Spleen (tissue), 13 donors: ENCODE measurements around the gene CAPN11. TPM values are rescaled to one million over a fixed set of nuclear protein-coding genes. Genes with fewer than 3 reads are reported as not detected.

Experiments used
- DNase-seq: peaks from one replicate; pipeline ENCODE4 v3.0.0-alpha.2; 2020
- H3K27ac ChIP-seq, 8 donors: fragments of 200-600 bp; sonication (generic) in 7 of 8; 1 replicate in 4 of 8; 2 replicates in 4 of 8; pipeline versions ENCODE4 v1.5.0 to v1.8.0; 2016 to 2021; ENCODE audit warnings: inconsistent platforms in 4 of 8, mild to moderate bottlenecking in 4 of 8, moderate library complexity in 1 of 8
- H3K27me3 ChIP-seq, 7 donors: fragments of 200-600 bp; sonication (generic) in 6 of 7; replicated peaks in 1 of 7; 1 replicate in 4 of 7; 2 replicates in 3 of 7; pipeline versions ENCODE4 v1.5.0 to v1.8.0; 2016 to 2021; ENCODE audit warnings: inconsistent platforms in 3 of 7, mild to moderate bottlenecking in 1 of 7
- H3K36me3 ChIP-seq, 6 donors: fragments of 200-600 bp; sonication (generic) in 5 of 6; 1 replicate in 4 of 6; 2 replicates in 2 of 6; pipeline versions ENCODE4 v1.5.0 to v1.8.0; 2016 to 2021; ENCODE audit warnings: inconsistent platforms in 2 of 6
- H3K4me1 ChIP-seq, 6 donors: fragments of 200-600 bp; sonication (generic) in 5 of 6; 1 replicate in 3 of 6; 2 replicates in 3 of 6; pipeline versions ENCODE4 v1.5.0 to v1.8.0; 2016 to 2021; ENCODE audit warnings: inconsistent platforms in 3 of 6
- H3K4me3 ChIP-seq, 8 donors: fragments of 200-600 bp; sonication (generic) in 7 of 8; 1 replicate in 4 of 8; 2 replicates in 4 of 8; pipeline versions ENCODE4 v1.5.0 to v1.8.0; 2016 to 2021; ENCODE audit warnings: inconsistent platforms in 4 of 8, mild to moderate bottlenecking in 4 of 8, moderate library complexity in 2 of 8
- H3K9me3 ChIP-seq, 8 donors: fragments of 200-600 bp; sonication (generic) in 7 of 8; 1 replicate in 4 of 8; 2 replicates in 4 of 8; pipeline versions ENCODE4 v1.5.0 to v1.8.0; 2016 to 2021; ENCODE audit warnings: inconsistent platforms in 4 of 8
- POLR2A ChIP-seq, 3 donors: fragments of 450-650 bp; IDR thresholded peaks; one replicate each; pipeline ENCODE4 v1.5.1; 2017; ENCODE audit warnings: antibody characterized with exemption in 3 of 3, mild to moderate bottlenecking in 1 of 3
- POLR2AphosphoS5 ChIP-seq, 3 donors: sonication (generic); formaldehyde crosslinking; IDR thresholded peaks; one replicate each; pipeline ENCODE4 v1.5.1; 2017; ENCODE audit warnings: antibody characterized with exemption in 3 of 3
- WGBS, 5 donors: extraction: QIAGEN DNeasy Blood & Tissue Kit in 3 of 5; methylation state at CpG; one replicate each; pipeline versions ENCODE4 v1.1.5 to v1.1.7; 2013 to 2018; 5-methylcytosine and 5-hydroxymethylcytosine counted together
- intact Hi-C: fragments of 100-400 bp; cut with DNase I; formaldehyde crosslinking; loops from one replicate; pipeline ENCODE4 v1.15.0; 2023; ENCODE audit warnings: low total_unique reads
- long read RNA-seq, 2 donors: transcript quantifications; one replicate each; lab custom pipeline, GENCODE V29; 2026
- polyA plus RNA-seq, 3 donors: library from polyadenylated mRNA; stranded (reverse); fragments of 200-250 nt; gene quantifications; one replicate each; pipeline ENCODE4 v1.2.1, GENCODE V29; 2013
- total RNA-seq, 7 donors: library from RNA; depleted of rRNA in 3 of 7; stranded (reverse); fragments of >200 nt in 3 of 7; fragmentation: NEBNext Ultra II Directional in 4 of 7; extraction: Animal tissue kit (Norgen Biotek cat#: 25700) in 4 of 7; gene quantifications; one replicate each; pipeline versions ENCODE4 v1.1.0 to v1.2.1, GENCODE V29; 2016 to 2021
- TF ChIP-seq, protein P1 (sequence below), 11 experiments: fragments of 200-600 bp in 7 of 11; fragments of 450-650 bp in 4 of 11; sonication (generic) in 4 of 11; IDR thresholded peaks in 8 of 11; conservative IDR thresholded peaks in 3 of 11; 1 replicate in 7 of 11; 2 replicates in 4 of 11; pipeline versions ENCODE4 v1.4.0 to v1.8.0; 2016 to 2021; ENCODE audit warnings: antibody characterized with exemption in 11 of 11, inconsistent platforms in 4 of 11, mild to moderate bottlenecking in 1 of 11
- donor health status: healthy with polysubstance abuse.
- donor health status: DM: no; HTN: no; CAD: no; lungs with moderate emphysema.
- donor health status: DM: no; HTN: no; CAD: no.
- donor health status: Bipolar disorder and iron deficiency.
- donor health status: healthy.
- donor health status: DM: no; HTN: no; CAD: no.
- donor health status: DM: yes; HTN: yes; CAD: no.

CAPN11 gene
- total RNA-seq (under 1 TPM in 4 of 7 donors, not detected in 3; 0.13 to 0.26 (median 0.20) TPM), polyA plus RNA-seq (under 1 TPM; 0.12 to 0.19 (median 0.17) TPM)
- long read RNA-seq, donor 1 = 0 reads
- long read RNA-seq, donor 2 = 0 reads

DNA sequence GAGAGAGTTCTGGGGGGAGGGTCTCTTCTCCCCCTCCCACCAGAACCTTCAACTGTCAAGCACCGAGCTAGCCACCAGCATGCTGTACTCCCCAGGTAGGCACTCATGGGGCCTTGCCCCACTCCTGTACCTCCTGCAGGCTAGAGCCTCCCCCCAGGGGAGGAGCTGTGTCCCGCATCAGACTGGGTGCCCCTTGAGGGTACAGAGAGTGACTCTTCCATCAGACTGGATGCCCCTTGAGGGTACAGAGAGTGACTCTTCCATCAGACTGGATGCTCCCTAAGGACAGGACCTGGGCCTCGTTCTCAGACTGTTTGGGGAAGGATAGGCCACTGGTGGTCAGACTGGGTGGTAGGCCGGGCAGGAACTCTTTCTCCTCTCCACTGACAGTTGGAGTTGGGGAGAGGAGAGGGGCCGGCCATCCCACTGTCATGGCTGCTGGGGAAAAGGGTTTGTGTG is at the start of gene CAPN11:
Gene CAPN11, plus strand, starts transcription at position 51 of the 459 bp plus-strand sequence. Its CDS starts 29 bp downstream, at position 80.
- TF ChIP-seq POLR2AphosphoS5 (IDR thresholded peaks at IDR 0.05) = no peak
- no peak for TF ChIP-seq POLR2A (IDR thresholded peaks at IDR 0.05)
- TF ChIP-seq, protein P1, sequence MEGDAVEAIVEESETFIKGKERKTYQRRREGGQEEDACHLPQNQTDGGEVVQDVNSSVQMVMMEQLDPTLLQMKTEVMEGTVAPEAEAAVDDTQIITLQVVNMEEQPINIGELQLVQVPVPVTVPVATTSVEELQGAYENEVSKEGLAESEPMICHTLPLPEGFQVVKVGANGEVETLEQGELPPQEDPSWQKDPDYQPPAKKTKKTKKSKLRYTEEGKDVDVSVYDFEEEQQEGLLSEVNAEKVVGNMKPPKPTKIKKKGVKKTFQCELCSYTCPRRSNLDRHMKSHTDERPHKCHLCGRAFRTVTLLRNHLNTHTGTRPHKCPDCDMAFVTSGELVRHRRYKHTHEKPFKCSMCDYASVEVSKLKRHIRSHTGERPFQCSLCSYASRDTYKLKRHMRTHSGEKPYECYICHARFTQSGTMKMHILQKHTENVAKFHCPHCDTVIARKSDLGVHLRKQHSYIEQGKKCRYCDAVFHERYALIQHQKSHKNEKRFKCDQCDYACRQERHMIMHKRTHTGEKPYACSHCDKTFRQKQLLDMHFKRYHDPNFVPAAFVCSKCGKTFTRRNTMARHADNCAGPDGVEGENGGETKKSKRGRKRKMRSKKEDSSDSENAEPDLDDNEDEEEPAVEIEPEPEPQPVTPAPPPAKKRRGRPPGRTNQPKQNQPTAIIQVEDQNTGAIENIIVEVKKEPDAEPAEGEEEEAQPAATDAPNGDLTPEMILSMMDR (IDR thresholded peaks at IDR 0.05 in 8 of 11, conservative IDR thresholded peaks at IDR 0.05 in 3 of 11) = no peak
- intact Hi-C loops = no loop called here
- no peaks in the 10 kb centered on the region for H3K9me3 ChIP-seq
- H3K27me3 ChIP-seq = peaks cover 0 to 12% (median 0%) of the 10 kb centered on the region in 7 donors
- no peak within 1 kb of the TSS for H3K4me3 ChIP-seq
- no peaks in the 10 kb centered on the region for H3K4me1 ChIP-seq
- no peak within 1 kb of the TSS for H3K27ac ChIP-seq
- WGBS, 5 donors = 74 to 97% (median 89%) methylated on average over 4 to 5 of the region's 5 CpGs
- H3K36me3 ChIP-seq = peaks cover 0 to 1% (median 0%) of the 10 kb centered on the region in 6 donors
- no peak for DNase-seq

DNA sequence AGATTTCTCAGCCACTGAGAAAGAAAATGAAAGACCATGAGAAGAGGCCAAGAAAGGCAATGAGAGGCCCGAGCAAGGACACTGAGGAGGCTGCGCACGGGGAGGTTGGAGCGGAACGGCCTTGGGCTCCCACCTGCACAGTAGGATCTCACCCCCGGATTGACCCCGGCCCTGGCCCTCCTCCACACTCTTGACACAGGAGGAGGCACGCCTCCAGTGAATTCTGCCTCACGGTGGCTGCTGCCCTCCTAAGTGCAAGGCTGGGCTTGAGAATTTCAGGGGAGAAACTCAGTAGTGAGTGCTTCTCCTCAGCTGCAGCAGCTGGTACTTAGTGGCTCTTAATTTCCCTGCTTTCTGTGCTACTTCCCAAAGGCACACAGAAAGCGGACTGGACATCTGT is 49.4 kb upstream of the CAPN11 start:
- Histone ChIP-seq H3K27ac (no peak overlapping the region), H3K36me3 (peaks cover 3 to 100% (median 43%) of the 10 kb centered on the region in 6 donors)
- 75 to 91% (median 84%) methylated on average over 10 of the region's 10 CpGs for WGBS, 5 donors

DNA sequence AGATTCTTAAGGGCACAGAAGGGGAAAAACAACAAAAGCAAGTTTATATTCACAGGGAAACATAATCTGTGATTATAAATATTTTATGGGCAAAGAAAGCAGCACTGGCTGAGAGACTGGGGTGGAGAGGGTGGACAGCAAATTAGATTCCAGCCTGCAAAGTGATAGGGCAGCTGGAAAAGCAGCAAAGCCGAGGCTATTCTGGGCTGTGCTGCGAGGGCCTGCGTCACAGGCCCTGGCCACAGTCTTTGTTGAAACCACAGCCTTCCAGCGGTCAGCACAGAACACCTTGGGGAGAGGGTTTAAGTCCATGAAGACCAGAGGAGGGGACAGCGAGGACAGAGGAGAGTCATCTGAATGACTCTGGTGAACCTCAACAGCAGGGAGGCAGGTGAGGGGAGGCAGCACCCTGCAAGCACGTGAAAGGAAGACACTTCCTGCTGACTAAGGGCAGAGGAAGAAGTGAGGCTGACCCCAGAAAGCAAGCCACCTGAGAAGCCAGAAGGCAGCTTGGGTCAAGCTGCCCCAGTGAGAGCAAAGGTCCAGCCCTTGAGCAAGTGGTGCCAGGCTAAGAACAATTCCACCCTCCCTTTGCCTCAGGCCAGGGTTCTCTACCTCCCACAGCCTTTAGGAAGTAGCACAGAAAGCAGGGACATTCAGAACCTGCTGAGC is 48.5 kb upstream of the CAPN11 start:
- WGBS, 5 donors = 68 to 92% (median 86%) methylated on average over 6 of the region's 6 CpGs
- no peak overlapping the region for H3K27ac ChIP-seq

More for the DNA sequence above, 49.4 kb upstream of the CAPN11 start:
- intact Hi-C loops = no loop called here
- no peak for DNase-seq
- Histone ChIP-seq H3K9me3 (no peaks in the 10 kb centered on the region), H3K27me3 (no peaks in the 10 kb centered on the region), H3K4me1 (peaks cover 0 to 36% (median 16%) of the 10 kb centered on the region in 6 donors), H3K4me3 (no peak overlapping the region)
- TF ChIP-seq POLR2AphosphoS5 (IDR thresholded peaks at IDR 0.05) = peak in 1 of 3 donors; percentile 28
- no peak for TF ChIP-seq POLR2A (IDR thresholded peaks at IDR 0.05)

DNA sequence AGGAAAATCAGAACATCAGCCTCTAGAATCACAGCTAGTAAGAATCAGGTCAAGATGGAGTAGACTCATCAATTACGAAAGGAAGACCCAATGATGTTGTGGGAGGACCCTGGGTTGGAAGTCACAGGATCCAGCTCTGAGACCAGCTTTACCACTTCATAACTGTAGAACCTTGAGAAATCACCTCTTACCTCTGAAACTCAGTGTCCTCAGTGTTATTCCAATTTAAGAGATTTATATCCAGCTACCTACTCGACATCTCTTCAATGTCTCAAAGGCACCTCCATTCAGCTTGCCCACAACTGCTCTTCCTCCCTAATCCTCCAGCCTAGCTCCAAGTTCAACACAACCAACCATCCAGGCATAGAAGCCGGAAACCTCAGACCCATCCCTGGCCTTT is 47.7 kb upstream of the CAPN11 start:
- Histone ChIP-seq H3K4me3 (no peak overlapping the region), H3K9me3 (no peaks in the 10 kb centered on the region), H3K27ac (no peak overlapping the region), H3K27me3 (no peaks in the 10 kb centered on the region), H3K4me1 (peaks cover 0 to 22% (median 3%) of the 10 kb centered on the region in 6 donors), H3K36me3 (peaks cover 3 to 100% (median 47%) of the 10 kb centered on the region in 6 donors)
- WGBS, 5 donors = 91 to 100% (median 95%) methylated on average over 3 of the region's 3 CpGs
- intact Hi-C loops = no loop called here
- TF ChIP-seq POLR2AphosphoS5 (IDR thresholded peaks at IDR 0.05) (no peak), POLR2A (IDR thresholded peaks at IDR 0.05) (no peak)
- TF ChIP-seq, protein P1 (IDR thresholded peaks at IDR 0.05 in 8 of 11, conservative IDR thresholded peaks at IDR 0.05 in 3 of 11) = no peak
- no peak for DNase-seq

More for the DNA sequence above, 48.5 kb upstream of the CAPN11 start:
- intact Hi-C loops = no loop called here
- Histone ChIP-seq H3K4me3 (no peak overlapping the region), H3K27me3 (no peaks in the 10 kb centered on the region), H3K4me1 (peaks cover 0 to 31% (median 10%) of the 10 kb centered on the region in 6 donors), H3K36me3 (peaks cover 3 to 100% (median 46%) of the 10 kb centered on the region in 6 donors), H3K9me3 (no peaks in the 10 kb centered on the region)
- TF ChIP-seq, protein P1 (IDR thresholded peaks at IDR 0.05 in 8 of 11, conservative IDR thresholded peaks at IDR 0.05 in 3 of 11) = no peak
- TF ChIP-seq POLR2A (IDR thresholded peaks at IDR 0.05) (no peak), POLR2AphosphoS5 (IDR thresholded peaks at IDR 0.05) (no peak)
- no peak for DNase-seq
